Tibial artery (tissue), 4 donors: ENCODE measurements around the gene SBF2.
A peak's percentile ranks its signal among the peaks of the same experiment; 100 is the strongest.

Source experiments
- DNase-seq, 2 donors: peaks; one replicate each; pipeline ENCODE4 v3.0.0-alpha.2; 2019
- H3K27ac ChIP-seq, 2 donors: fragments of 200-600 bp; sonication (generic) in 1 of 2; 1 replicate in 1 of 2; 2 replicates in 1 of 2; pipeline ENCODE4 v1.5.1; 2018 to 2019; ENCODE audit warnings: mild to moderate bottlenecking in 1 of 2
- H3K27me3 ChIP-seq, 2 donors: fragments of 200-600 bp; sonication (generic) in 1 of 2; one replicate each; pipeline versions ENCODE4 v1.5.1 to v1.6.0; 2016 to 2019
- H3K36me3 ChIP-seq, 3 donors: fragments of 200-600 bp; sonication (generic) in 2 of 3; one replicate each; pipeline ENCODE4 v1.5.1; 2016 to 2019; ENCODE audit warnings: mild to moderate bottlenecking in 2 of 3
- H3K4me1 ChIP-seq, 4 donors: fragments of 200-600 bp; sonication (generic) in 2 of 4; 1 replicate in 3 of 4; 2 replicates in 1 of 4; pipeline ENCODE4 v1.5.1; 2016 to 2019
- H3K4me3 ChIP-seq, 2 donors: fragments of 200-600 bp; sonication (generic) in 1 of 2; 1 replicate in 1 of 2; 2 replicates in 1 of 2; pipeline ENCODE4 v1.5.1; 2018 to 2019; ENCODE audit warnings: mild to moderate bottlenecking in 2 of 2
- H3K9me3 ChIP-seq, 3 donors: fragments of 200-600 bp; sonication (generic) in 1 of 3; one replicate each; pipeline ENCODE4 v1.5.1; 2016 to 2019
- intact Hi-C: fragments of 100-400 bp; cut with DNase I; formaldehyde crosslinking; loops from one replicate; pipeline ENCODE4 v1.15.0; 2023; ENCODE audit warnings: low total_unique reads
- TF ChIP-seq, protein P1 (sequence below), 2 experiments: fragments of 200-600 bp in 1 of 2; fragments of 450-650 bp in 1 of 2; IDR thresholded peaks; one replicate each; pipeline ENCODE4 v1.5.1; 2017 to 2019; ENCODE audit warnings: antibody characterized with exemption in 2 of 2, mild to moderate bottlenecking in 1 of 2, moderate library complexity in 1 of 2

The SBF2 gene

DNA sequence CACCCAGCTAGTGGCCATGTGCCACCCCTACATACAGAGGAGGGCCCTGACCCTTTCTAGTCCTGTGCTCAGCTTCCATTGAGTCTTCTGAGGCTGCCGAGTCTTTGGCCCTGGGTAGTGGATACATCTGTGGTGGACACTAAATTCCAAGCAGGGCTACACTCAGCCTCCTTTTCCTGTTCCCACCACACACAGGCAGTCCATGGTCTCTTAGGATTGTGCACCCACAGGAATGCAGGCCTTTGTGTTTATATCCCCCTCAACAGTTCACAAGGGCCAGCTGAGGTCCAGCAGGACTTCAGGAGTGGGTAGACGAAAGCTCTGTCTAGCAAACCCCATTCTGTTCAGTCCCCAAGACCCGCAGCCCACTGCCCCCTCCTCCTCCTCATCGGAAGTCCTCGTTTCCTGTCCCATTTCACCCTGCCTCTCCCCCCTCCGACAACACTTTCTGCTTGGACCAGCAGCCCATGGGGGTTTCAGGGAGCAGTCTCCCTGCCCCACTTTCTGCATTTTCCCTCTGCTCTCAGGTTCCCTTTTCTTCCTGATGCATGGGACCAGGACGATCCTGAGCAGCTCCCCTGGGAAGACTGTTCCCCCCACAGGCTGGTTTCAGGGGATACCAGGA is 538.3 kb downstream of the SBF2 start:
- no peak overlapping the region for H3K4me3 ChIP-seq
- peaks cover 7 to 56% (median 26%) of the 10 kb centered on the region in 4 donors for H3K4me1 ChIP-seq
- no peak for DNase-seq
- H3K27ac ChIP-seq: peak overlapping the region; percentile 14 to 28
- TF ChIP-seq, protein P1, sequence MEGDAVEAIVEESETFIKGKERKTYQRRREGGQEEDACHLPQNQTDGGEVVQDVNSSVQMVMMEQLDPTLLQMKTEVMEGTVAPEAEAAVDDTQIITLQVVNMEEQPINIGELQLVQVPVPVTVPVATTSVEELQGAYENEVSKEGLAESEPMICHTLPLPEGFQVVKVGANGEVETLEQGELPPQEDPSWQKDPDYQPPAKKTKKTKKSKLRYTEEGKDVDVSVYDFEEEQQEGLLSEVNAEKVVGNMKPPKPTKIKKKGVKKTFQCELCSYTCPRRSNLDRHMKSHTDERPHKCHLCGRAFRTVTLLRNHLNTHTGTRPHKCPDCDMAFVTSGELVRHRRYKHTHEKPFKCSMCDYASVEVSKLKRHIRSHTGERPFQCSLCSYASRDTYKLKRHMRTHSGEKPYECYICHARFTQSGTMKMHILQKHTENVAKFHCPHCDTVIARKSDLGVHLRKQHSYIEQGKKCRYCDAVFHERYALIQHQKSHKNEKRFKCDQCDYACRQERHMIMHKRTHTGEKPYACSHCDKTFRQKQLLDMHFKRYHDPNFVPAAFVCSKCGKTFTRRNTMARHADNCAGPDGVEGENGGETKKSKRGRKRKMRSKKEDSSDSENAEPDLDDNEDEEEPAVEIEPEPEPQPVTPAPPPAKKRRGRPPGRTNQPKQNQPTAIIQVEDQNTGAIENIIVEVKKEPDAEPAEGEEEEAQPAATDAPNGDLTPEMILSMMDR (IDR thresholded peaks at IDR 0.05): no peak
- no peaks in the 10 kb centered on the region for H3K27me3 ChIP-seq
- H3K36me3 ChIP-seq: peaks cover 2 to 15% (median 15%) of the 10 kb centered on the region in 3 donors
- intact Hi-C loops: loop anchor here (5.0 kb wide), 3 partner anchors 217 to 567 kb away; partner anchors contain the start of gene ADM
- H3K9me3 ChIP-seq: no peaks in the 10 kb centered on the region

DNA sequence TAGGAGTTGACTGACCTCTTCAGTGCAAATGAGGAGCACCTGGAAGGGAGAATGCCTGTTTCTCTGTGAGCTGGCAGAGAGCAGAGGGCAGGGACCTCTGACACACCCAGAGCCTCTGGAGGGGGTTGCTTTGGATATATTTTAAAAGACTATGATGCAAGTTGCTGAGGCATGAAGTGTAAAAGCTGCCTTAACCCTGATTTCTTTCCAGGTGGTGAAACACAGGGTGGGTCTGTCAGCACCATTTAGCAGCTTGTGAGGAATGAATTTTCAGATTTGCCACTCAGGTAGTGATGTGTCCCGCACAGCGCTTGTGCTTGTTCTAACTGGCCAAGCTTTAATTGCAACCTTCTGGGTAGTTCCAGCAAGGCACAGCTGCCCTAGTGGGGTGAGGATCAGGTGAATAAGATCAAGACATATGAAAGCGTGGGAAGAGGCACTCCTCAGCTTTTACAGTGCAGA is 540.0 kb downstream of the SBF2 start:
- peaks cover 17 to 31% (median 30%) of the 10 kb centered on the region in 3 donors for H3K36me3 ChIP-seq
- no peak overlapping the region for H3K4me3 ChIP-seq
- TF ChIP-seq, protein P1 (IDR thresholded peaks at IDR 0.05): no peak
- intact Hi-C loops: no loop called here
- peaks cover 0 to 41% (median 11%) of the 10 kb centered on the region in 4 donors for H3K4me1 ChIP-seq
- H3K27ac ChIP-seq: peak overlapping the region; percentile 9 to 21
- H3K9me3 ChIP-seq: no peaks in the 10 kb centered on the region
- DNase-seq: no peak
- H3K27me3 ChIP-seq: no peaks in the 10 kb centered on the region

DNA sequence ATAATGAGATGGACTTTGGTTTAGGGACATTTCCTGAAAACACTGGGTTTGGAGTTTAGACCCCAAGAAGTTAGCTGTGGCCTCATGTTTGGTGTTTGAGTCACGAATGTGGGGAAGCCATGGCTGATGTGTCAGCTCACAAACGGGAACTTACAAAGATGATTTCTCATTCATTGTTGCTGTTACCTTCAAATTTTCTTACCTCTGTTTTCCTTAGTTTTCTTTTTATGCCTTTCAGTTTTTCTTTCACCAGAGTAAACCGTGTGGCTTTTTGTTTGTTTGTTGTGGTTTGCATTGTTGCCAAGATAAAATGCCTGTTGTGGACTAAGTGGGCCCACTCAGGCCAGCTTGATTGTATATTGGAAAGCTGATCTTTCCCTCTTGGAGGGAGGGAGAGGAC is 541.0 kb downstream of the SBF2 start:
- H3K4me3 ChIP-seq: no peak overlapping the region
- peaks cover 17 to 34% (median 31%) of the 10 kb centered on the region in 3 donors for H3K36me3 ChIP-seq
- no peak overlapping the region for H3K27ac ChIP-seq
- TF ChIP-seq, protein P1 (IDR thresholded peaks at IDR 0.05): no peak
- H3K4me1 ChIP-seq: peaks cover 0 to 34% (median 9%) of the 10 kb centered on the region in 4 donors
- H3K9me3 ChIP-seq: no peaks in the 10 kb centered on the region
- no peaks in the 10 kb centered on the region for H3K27me3 ChIP-seq
- no peak for DNase-seq
- intact Hi-C loops: no loop called here

DNA sequence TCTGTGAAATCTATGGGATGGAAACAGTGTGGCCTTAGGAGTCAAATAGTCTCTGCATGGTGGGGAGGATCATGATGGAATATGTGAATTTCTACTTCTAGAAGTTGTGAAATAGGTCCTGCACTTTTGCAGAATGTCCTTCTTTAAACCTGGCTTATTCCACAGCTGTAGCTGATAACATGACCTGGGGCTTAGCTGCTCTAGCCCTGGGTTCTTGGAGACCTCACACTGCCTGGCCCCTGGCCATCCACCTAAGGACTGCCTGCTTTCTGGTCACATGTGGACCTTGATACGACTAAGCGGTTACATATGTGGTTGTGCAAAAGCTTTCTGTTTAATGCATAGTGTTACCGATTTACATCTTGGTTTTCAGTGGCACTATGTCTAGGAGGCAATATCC is 541.9 kb downstream of the SBF2 start:
- intact Hi-C loops: no loop called here

DNA sequence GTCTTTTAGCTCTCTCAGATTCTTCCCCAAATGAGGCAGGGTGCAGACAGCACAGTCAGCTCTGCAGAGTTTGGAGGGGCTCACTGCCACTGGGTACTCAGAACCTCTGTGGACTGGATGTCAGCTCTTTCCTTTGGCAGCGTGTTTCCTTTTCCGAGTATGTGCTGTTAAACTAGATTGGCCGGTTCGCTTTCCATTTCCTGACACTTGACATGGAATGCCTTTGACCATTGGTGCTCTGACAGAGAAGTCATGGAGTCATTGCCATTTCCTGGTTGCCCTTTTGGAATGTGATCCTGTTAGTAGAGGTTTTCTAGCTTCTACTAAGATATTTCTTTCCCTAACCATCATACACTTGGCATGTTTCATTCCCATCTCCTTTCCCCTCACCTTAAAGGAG is 543.5 kb downstream of the SBF2 start:
- intact Hi-C loops: no loop called here
- no peaks in the 10 kb centered on the region for H3K9me3 ChIP-seq
- TF ChIP-seq, protein P1 (IDR thresholded peaks at IDR 0.05): no peak
- no peak overlapping the region for H3K4me3 ChIP-seq
- H3K27ac ChIP-seq: no peak overlapping the region
- H3K27me3 ChIP-seq: no peaks in the 10 kb centered on the region
- DNase-seq: no peak
- peaks cover 0 to 28% (median 9%) of the 10 kb centered on the region in 4 donors for H3K4me1 ChIP-seq
- H3K36me3 ChIP-seq: peaks cover 17 to 44% (median 39%) of the 10 kb centered on the region in 3 donors

More for the DNA sequence above, 541.9 kb downstream of the SBF2 start:
- no peaks in the 10 kb centered on the region for H3K27me3 ChIP-seq
- H3K4me1 ChIP-seq: peaks cover 0 to 34% (median 11%) of the 10 kb centered on the region in 4 donors
- H3K36me3 ChIP-seq: peaks cover 17 to 34% (median 31%) of the 10 kb centered on the region in 3 donors
- TF ChIP-seq, protein P1 (IDR thresholded peaks at IDR 0.05): no peak
- H3K4me3 ChIP-seq: no peak overlapping the region
- H3K9me3 ChIP-seq: no peaks in the 10 kb centered on the region
- no peak overlapping the region for H3K27ac ChIP-seq
- DNase-seq: no peak
